Measurements from ENCODE around the gene YY1. TPM values are rescaled to one million over a fixed set of nuclear protein-coding genes. Genes with fewer than 3 reads are reported as not detected.

YY1 gene
- total and polyA plus RNA-seq, 2 of the 4 experiments (the other 2 are of a cell fraction) = 21.7 to 29.9 TPM

DNA sequence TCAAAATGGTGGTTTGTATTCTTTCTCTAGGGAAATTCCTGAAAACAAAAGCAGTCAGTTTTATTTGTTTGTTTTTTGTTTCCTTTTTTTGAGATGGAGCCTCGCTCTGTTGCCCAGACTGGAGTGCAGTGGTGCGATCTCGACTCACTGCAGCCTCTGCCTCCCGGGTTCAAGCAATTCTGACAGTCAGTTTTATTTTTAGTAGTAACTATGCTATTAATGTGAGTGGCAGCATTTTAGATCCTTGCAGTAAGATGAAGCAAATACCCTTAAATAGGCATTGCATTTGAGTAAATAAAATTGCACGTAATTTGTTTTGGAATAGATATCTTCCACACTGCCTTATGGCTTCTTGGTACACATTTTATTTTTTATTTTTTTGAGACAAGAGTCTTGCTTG is 23.6 kb downstream of the YY1 start:
- in situ Hi-C loops (cut with MboI; ENCODE audit: low sequenced_read_pairs) = no loop called here
- Histone ChIP-seq H3K4me2 (ENCODE audit: low read depth, low read length) (no peak overlapping the region), H3K27me3 (ENCODE audit: control insufficient read depth, insufficient read depth, low read length) (no peaks in the 10 kb centered on the region), H2AFZ (replicated peaks; ENCODE audit: low read length, poor library complexity) (no peak overlapping the region), H3K23ac (ENCODE audit: low read depth, low read length) (no peak overlapping the region), H3K27ac (ENCODE audit: insufficient read depth, low read length) (no peak overlapping the region), H3K4ac (ENCODE audit: low read depth, low read length) (no peak overlapping the region), H3K18ac (ENCODE audit: low read depth, low read length) (no peak overlapping the region), H2BK20ac (ENCODE audit: low read depth, low read length) (no peak overlapping the region), H3K56ac (ENCODE audit: extremely low read depth, insufficient read depth, low read length) (no peak overlapping the region), H3K4me1 (ENCODE audit: control insufficient read depth, insufficient read depth, low read length) (peaks cover 10% of the 10 kb centered on the region), H2BK120ac (ENCODE audit: low read depth, low read length) (no peak overlapping the region), H3K79me1 (ENCODE audit: low read depth in 1 of 2, low read length in 2 of 2) (peaks cover 21 to 82% of the 10 kb centered on the region in 2 experiments), H3K14ac (replicated peaks; ENCODE audit: low read depth, low read length) (no peak overlapping the region), H3K9me1 (ENCODE audit: insufficient read depth, low read length) (peaks cover 16% of the 10 kb centered on the region), H4K91ac (ENCODE audit: insufficient read depth, low read depth, low read length) (no peak overlapping the region), H4K8ac (ENCODE audit: low read depth in 2 of 2, low read length in 2 of 2) (no peak overlapping the region), H4K5ac (ENCODE audit: low read depth, low read length) (no peak overlapping the region), H2AK5ac (ENCODE audit: low read depth, low read length) (no peak overlapping the region), H4K20me1 (ENCODE audit: insufficient read depth, low read length) (peaks cover 94% of the 10 kb centered on the region), H3K9ac (ENCODE audit: low read depth, low read length) (no peak overlapping the region), H3K4me3 (ENCODE audit: insufficient read depth, low read depth, low read length) (no peak overlapping the region), H2AK9ac (replicated peaks; ENCODE audit: low read depth, low read length, poor library complexity) (no peak overlapping the region), H3K36me3 (ENCODE audit: control insufficient read depth, insufficient read depth, low read length) (peaks cover 18% of the 10 kb centered on the region), H3K9me3 (ENCODE audit: control insufficient read depth, insufficient read depth, low read length) (no peaks in the 10 kb centered on the region), H2BK15ac (ENCODE audit: low read depth, low read length) (no peak overlapping the region), H2BK5ac (ENCODE audit: low read depth, low read length, poor library complexity, severe bottlenecking) (no peak overlapping the region)
- no TSS peak for BruUV-seq (replicated peaks)
- dilution Hi-C loops (cut with HindIII; ENCODE audit: low sequenced_read_pairs, unreplicated experiment) = no loop called here
- TF ChIP-seq SMC3 (IDR thresholded peaks at IDR 0.05; ENCODE audit: low read depth, low read length) (no peak), POLR2A (IDR thresholded peaks at IDR 0.05; ENCODE audit: low read depth, low read length) (no peak), MAFK (IDR thresholded peaks at IDR 0.05; ENCODE audit: low read depth, low read length) (no peak)
- TF ChIP-seq, protein P1, sequence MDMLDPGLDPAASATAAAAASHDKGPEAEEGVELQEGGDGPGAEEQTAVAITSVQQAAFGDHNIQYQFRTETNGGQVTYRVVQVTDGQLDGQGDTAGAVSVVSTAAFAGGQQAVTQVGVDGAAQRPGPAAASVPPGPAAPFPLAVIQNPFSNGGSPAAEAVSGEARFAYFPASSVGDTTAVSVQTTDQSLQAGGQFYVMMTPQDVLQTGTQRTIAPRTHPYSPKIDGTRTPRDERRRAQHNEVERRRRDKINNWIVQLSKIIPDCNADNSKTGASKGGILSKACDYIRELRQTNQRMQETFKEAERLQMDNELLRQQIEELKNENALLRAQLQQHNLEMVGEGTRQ (IDR thresholded peaks at IDR 0.05; ENCODE audit: low read depth, low read length) = no peak
- TF ChIP-seq, protein P2, sequence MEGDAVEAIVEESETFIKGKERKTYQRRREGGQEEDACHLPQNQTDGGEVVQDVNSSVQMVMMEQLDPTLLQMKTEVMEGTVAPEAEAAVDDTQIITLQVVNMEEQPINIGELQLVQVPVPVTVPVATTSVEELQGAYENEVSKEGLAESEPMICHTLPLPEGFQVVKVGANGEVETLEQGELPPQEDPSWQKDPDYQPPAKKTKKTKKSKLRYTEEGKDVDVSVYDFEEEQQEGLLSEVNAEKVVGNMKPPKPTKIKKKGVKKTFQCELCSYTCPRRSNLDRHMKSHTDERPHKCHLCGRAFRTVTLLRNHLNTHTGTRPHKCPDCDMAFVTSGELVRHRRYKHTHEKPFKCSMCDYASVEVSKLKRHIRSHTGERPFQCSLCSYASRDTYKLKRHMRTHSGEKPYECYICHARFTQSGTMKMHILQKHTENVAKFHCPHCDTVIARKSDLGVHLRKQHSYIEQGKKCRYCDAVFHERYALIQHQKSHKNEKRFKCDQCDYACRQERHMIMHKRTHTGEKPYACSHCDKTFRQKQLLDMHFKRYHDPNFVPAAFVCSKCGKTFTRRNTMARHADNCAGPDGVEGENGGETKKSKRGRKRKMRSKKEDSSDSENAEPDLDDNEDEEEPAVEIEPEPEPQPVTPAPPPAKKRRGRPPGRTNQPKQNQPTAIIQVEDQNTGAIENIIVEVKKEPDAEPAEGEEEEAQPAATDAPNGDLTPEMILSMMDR (conservative IDR thresholded peaks at IDR 0.05; ENCODE audit: low read depth, low read length) = no peak
- ATAC-seq (ENCODE audit: low read depth) (no peak), DNase-seq (no peak)
- intact Hi-C loops (cut with micrococcal nuclease) = no loop called here
- ChIA-PET CTCF (interaction anchor here (0.6 to 1.5 kb wide), 2 partner anchors 14 to 40 kb away, joined by 3 to 4 read pairs; no protein-coding TSS in a partner anchor), POLR2A (ENCODE audit: unreplicated experiment) (no interaction called here)
- WGBS, 2 experiments (ENCODE audit: extremely low coverage in 2 of 2, insufficient read length in 1 of 2) = no CpG with 5 or more reads among the region's 5 CpGs
